ENCODE measurements around the gene LGR4. TPM values are rescaled to one million over a fixed set of nuclear protein-coding genes. Genes with fewer than 3 reads are reported as not detected.

The LGR4 gene
- total and polyA plus RNA-seq, 9 of the 15 experiments (the other 6 are each of a cell fraction or from before 2014, with no cell fraction given), result 0.94 to 10.1 (median 5.8) TPM

DNA sequence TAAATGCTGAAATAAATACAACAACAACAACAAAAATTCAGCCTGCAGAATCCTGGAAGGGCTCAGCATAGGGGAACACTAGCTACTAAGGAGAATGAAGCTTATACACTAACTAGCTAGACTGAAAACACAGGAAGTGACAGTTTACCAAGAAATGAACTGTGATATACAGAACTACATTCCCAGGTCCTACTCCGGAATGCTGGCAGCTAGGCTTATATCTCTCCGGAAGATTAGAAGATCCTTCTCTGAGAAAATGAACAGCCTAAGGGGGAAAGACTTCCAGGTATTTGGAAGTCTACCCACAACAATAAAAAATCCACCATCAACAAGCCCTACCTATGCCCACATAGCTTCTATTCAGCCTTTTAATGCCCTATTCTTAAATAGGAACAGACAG is 140.6 kb downstream of the LGR4 start:
- FAIRE-seq (no peak), ATAC-seq (no peak), DNase-seq (ENCODE audit: extremely low read depth in 1 of 4, low spot score in 3 of 4) (no peak)
- H3K4me3 ChIP-seq, result no peak overlapping the region
- H3K27me3 ChIP-seq (ENCODE audit: control insufficient read depth in 2 of 2, insufficient read depth in 2 of 2, low read length in 2 of 2), result no peaks in the 10 kb centered on the region
- no peak overlapping the region for H2AFZ ChIP-seq (ENCODE audit: low read depth, low read length)
- no peak for TF ChIP-seq TAF15 (IDR thresholded peaks at IDR 0.05; ENCODE audit: low read depth, low read length)
- TF ChIP-seq, protein P1, sequence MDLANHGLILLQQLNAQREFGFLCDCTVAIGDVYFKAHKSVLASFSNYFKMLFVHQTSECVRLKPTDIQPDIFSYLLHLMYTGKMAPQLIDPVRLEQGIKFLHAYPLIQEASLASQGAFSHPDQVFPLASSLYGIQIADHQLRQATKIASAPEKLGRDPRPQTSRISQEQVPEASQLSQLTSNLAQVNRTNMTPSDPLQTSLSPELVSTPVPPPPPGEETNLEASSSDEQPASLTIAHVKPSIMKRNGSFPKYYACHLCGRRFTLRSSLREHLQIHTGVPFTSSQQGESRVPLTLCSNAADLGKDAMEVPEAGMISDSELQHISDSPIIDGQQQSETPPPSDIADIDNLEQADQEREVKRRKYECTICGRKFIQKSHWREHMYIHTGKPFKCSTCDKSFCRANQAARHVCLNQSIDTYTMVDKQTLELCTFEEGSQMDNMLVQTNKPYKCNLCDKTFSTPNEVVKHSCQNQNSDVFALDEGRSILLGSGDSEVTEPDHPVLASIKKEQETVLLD (IDR thresholded peaks at IDR 0.05), result no peak
- TF ChIP-seq, protein P2, sequence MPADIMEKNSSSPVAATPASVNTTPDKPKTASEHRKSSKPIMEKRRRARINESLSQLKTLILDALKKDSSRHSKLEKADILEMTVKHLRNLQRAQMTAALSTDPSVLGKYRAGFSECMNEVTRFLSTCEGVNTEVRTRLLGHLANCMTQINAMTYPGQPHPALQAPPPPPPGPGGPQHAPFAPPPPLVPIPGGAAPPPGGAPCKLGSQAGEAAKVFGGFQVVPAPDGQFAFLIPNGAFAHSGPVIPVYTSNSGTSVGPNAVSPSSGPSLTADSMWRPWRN (IDR thresholded peaks at IDR 0.05; ENCODE audit: low read depth), result no peak
- TF ChIP-seq NR2C2 (CRISPR knock-in tag; IDR thresholded peaks at IDR 0.05), result no peak
- TF ChIP-seq NR2C2 (tag; IDR thresholded peaks at IDR 0.05), result no peak
- no peak for TF ChIP-seq KLF6 (CRISPR knock-in tag; IDR thresholded peaks at IDR 0.05; ENCODE audit: borderline replicate concordance)
- no peak for TF ChIP-seq BHLHE40 (IDR thresholded peaks at IDR 0.05; ENCODE audit: low read length)
- TF ChIP-seq ZNF212 (CRISPR knock-in tag; IDR thresholded peaks at IDR 0.05), result no peak
- TF ChIP-seq ZNF586 (CRISPR knock-in tag; conservative IDR thresholded peaks at IDR 0.05), result no peak
- TF ChIP-seq MECOM (CRISPR knock-in tag; IDR thresholded peaks at IDR 0.05), result no peak
- no peak for TF ChIP-seq NCOR1 (IDR thresholded peaks at IDR 0.05)
- TF ChIP-seq POLR2B (IDR thresholded peaks at IDR 0.05; ENCODE audit: low read depth, partially characterized antibody), result no peak
- TF ChIP-seq, protein P3, sequence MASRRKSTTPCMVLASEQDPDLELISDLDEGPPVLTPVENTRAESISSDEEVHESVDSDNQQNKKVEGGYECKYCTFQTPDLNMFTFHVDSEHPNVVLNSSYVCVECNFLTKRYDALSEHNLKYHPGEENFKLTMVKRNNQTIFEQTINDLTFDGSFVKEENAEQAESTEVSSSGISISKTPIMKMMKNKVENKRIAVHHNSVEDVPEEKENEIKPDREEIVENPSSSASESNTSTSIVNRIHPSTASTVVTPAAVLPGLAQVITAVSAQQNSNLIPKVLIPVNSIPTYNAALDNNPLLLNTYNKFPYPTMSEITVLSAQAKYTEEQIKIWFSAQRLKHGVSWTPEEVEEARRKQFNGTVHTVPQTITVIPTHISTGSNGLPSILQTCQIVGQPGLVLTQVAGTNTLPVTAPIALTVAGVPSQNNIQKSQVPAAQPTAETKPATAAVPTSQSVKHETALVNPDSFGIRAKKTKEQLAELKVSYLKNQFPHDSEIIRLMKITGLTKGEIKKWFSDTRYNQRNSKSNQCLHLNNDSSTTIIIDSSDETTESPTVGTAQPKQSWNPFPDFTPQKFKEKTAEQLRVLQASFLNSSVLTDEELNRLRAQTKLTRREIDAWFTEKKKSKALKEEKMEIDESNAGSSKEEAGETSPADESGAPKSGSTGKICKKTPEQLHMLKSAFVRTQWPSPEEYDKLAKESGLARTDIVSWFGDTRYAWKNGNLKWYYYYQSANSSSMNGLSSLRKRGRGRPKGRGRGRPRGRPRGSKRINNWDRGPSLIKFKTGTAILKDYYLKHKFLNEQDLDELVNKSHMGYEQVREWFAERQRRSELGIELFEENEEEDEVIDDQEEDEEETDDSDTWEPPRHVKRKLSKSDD (conservative IDR thresholded peaks at IDR 0.05; ENCODE audit: low read length), result no peak
- no peak for TF ChIP-seq ATF1 (CRISPR knock-in tag; IDR thresholded peaks at IDR 0.05)
- TF ChIP-seq ATF1 (tag; IDR thresholded peaks at IDR 0.05), result no peak
- H3K9ac ChIP-seq (ENCODE audit: insufficient read depth in 1 of 2, low read depth in 2 of 2, low read length in 2 of 2), result no peak overlapping the region
- no peaks in the 10 kb centered on the region for H3K9me3 ChIP-seq (replicated peaks; ENCODE audit: control insufficient read depth, insufficient read depth, low read depth, low read length)
- no peaks in the 10 kb centered on the region for H3K79me2 ChIP-seq (ENCODE audit: control insufficient read depth, insufficient read depth, low read length)
- H4K20me1 ChIP-seq (replicated peaks; ENCODE audit: control insufficient read depth, insufficient read depth, low read length), result no peaks in the 10 kb centered on the region
- CTCF ChIA-PET (ENCODE audit: low intra/inter-chr PET ratio), result no interaction called here
- in situ Hi-C loops (cut with MboI) (no loop called here), intact Hi-C loops (cut with micrococcal nuclease) (no loop called here)
- POLR2A ChIA-PET, result no interaction called here
- no peak overlapping the region for H3K4me2 ChIP-seq (ENCODE audit: insufficient read depth, low read length)
- H3K9me1 ChIP-seq (ENCODE audit: control insufficient read depth, insufficient read depth, low read length), result no peaks in the 10 kb centered on the region
- H3K4me1 ChIP-seq (replicated peaks in 1 of 2; ENCODE audit: control insufficient read depth in 2 of 2, insufficient read depth in 2 of 2, low read length in 2 of 2), result no peaks in the 10 kb centered on the region
- H3K27ac ChIP-seq (ENCODE audit: extremely low read depth, low read depth, low read length), result no peak overlapping the region
- BruUV-seq (replicated peaks), result no TSS peak
- no peaks in the 10 kb centered on the region for H3K36me3 ChIP-seq (ENCODE audit: control insufficient read depth, insufficient read depth, low read length)
- WGBS (ENCODE audit: insufficient coverage, low coverage, missing lambda C conversion rate), result 73% methylated on average over 2 of the region's 2 CpGs
